GM21723 (cell line): ENCODE measurements around the gene SULT1B1.
"Not testable (repeated sequence)": the region's sequence is repeated elsewhere in the genome, so short reads cannot be mapped to it uniquely, and the experiment has no call there.

Experiments
- ATAC-seq: cut with Tn5 transposase; IDR thresholded peaks from one replicate; pipeline ENCODE4 v1.9.1; 2021; ENCODE audit warnings: mild to moderate bottlenecking, moderate library complexity; ENCODE audit not compliant: unreplicated experiment

SULT1B1 gene

GRCh38 chr4:69760455-69760854 lies at the start of gene SULT1B1:
Gene SULT1B1 (minus strand): TSS chr4:69760620. CDS start chr4:69755217, 5,403 bp downstream.
- ATAC-seq: no peak

DNA sequence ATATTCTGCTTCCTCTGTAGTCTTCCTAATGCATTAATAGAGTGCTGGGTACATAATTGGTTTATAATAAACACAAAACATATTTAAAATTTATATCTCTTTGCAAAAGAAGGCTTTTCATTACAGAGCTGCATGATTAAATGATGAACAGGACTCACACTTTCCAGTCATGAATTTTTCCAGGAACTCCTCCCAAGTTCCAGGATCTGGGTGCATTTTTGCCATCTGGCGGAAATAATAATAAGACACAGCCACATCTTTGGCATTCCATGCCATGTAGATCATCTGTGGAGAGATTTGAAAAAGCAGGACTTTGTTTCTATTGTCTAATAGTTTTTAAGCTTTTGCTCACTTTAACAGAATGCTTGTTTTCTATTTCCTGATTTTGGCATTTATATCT lies 40.2 kb upstream of the SULT1B1 start:
- no peak for ATAC-seq

DNA sequence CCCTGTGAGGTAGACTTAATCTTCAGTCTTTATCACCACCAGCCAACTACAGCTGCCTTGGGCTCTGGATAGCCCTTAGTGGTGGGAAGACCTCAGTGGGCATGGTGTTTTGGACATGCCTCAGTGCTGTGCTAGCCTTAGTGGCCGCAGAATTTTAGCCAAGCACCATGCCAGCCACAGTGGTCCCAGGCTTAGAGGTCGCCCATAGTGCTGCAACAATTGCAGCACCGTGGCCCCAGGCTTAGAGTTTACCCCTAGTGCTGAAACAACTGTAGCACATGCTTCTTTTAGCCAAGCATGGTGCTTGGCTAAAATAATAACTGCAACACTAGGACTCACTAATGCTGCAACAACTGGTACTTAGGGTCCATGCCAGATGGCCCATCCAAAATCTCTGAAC lies 38.9 kb upstream of the SULT1B1 start:
- no peak for ATAC-seq

DNA sequence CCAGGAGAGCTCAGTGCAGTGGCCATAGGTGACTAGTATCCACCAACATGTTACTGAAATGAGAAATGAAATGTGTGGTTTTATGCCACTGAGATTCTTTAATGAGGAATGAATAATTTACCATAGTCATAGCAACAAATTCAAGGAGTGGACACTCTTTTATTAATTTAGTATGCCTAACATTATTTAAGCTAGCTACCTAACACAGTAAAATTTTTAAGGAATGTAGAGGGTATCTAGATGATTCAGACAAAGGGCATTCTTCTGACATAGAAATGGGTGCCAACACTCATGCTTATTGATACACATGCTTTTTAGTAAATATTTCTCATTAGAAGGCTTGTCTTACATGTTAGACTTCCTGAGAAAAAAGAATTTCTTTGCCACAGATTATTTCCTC lies 33.3 kb upstream of the SULT1B1 start:
- no peak for ATAC-seq

GRCh38 chr4:69787879-69788278 lies 27.5 kb upstream of the SULT1B1 start:
- ATAC-seq: no peak

- ATAC-seq: no peak
Measured at GRCh38 chr4:69786547-69786946, 26.1 kb upstream of the SULT1B1 start.

DNA sequence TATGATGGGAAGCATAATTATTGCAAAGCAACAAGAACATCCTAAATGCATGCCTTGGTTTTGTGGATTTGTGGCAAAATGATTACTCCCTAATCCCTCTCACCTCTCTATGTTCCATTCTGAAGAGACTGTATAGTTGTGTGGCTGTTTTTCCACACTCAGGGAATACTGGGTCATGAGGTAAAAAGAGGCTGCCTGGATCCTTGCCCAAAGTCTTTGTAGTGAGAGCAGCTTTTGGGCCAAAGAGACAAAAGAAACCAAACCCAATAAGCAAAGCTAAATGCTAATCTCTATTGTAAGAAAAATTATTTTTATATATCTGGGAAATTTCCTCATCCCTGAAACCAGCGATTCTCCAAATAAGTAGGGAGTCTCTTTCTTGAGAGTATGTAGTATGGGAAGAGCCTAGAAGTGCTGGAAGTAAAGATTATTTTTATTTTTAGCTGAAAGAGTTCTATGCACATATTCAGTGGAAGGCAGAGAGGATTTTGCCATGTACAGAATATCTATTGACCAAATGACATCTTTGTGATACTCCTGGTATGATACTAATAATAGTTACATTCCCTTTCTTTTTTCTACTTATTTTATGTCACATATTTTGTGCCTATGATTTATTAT lies 24.9 kb upstream of the SULT1B1 start:
- ATAC-seq: no peak

- ATAC-seq: no peak
Measured at GRCh38 chr4:69782651-69783310, 22.4 kb upstream of the SULT1B1 start.

GRCh38 chr4:69781458-69782418 lies 21.3 kb upstream of the SULT1B1 start:
- no peak for ATAC-seq

GRCh38 chr4:69780141-69780540 lies 19.7 kb upstream of the SULT1B1 start:
- ATAC-seq: no peak

- ATAC-seq: no peak
Measured at GRCh38 chr4:69776696-69777095, 16.3 kb upstream of the SULT1B1 start.

DNA sequence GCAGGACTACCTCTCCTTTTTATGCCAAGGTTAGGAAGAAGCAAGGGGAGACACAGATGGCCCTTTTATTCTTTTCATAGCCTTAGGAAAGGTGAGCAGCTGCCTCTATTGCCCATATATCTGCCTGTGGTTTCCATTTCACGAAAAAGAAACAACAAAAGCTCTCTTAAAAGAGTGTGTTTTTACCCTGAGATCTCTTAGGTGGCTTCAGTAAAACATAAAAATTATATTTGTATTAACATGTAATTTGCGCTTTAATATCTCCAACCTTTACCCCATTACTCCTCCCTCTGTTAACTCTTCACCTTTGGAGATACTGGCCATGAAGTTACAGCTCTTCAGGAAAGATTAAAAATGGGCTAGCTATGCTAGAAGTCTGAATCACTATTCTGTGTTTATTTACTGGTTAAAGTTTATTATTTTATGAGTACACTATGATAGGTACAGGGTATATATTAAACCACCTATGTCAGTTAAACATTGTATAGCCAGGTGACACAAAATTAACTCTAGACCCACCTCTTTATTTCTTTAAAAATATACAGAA lies 15.0 kb upstream of the SULT1B1 start:
- no peak for ATAC-seq

DNA sequence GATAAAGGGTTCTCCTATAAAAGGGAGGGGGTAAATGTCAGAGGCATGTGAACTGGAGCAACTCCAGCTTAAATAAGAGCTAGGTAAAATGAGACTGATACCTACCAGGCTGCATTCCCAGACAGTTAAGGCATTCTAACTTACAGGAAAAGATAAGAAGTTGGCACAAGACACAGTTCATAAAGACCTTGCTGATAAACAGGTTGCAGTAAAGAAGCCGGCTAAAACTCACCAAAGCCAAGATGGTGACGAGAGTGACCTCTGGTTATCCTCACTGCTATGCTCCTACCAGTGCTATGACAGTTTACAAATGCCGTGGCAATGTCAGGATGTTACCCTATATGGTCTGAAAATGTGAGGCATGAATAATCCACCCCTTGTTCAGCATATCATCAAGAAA lies 13.1 kb upstream of the SULT1B1 start:
- no peak for ATAC-seq

- not testable (repeated sequence) for ATAC-seq
Measured at GRCh38 chr4:69768554-69768953, 8.1 kb upstream of the SULT1B1 start.

DNA sequence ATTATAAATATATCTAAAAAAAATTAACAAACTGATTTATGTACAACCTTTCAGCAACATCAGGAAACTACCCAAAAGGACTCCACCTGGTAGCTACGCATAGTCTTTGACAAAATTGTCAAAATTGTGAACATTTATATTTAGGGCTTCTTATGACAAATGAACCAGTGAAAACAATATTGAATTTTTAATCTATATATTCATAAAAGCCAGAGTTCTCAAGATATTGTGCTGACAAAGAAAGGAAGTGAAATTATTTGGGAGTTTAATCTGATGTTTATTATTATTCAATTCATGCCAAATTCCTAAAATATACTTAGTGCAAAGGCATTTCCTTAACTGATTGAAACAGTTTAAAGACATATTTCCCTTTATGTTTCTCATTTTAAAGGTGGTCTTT lies 5.3 kb upstream of the SULT1B1 start:
- no peak for ATAC-seq

- no peak for ATAC-seq
Measured at GRCh38 chr4:69764311-69764710, 3.9 kb upstream of the SULT1B1 start.

DNA sequence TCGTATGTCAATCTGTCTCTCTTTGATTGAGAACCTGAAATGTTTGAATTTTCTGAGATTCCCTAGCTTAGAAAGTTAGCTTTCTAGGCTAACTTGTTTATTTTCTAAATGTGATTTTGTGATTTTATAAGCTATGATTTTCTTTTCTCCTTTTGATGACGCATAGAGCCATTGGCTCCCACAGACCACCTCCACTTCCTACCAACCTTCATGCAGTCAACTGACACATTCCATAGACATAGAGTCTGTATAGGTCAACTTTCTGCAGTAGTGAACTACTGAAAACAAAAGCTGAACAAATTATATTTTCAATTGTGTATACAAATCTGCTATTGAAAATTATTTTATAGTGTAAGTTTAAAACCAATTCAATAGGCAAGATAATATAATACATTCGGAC lies 2.8 kb upstream of the SULT1B1 start:
- ATAC-seq: no peak

GRCh38 chr4:69759189-69759604 lies 1.2 kb downstream of the SULT1B1 start:
- ATAC-seq: no peak

- ATAC-seq: no peak
Measured at GRCh38 chr4:69757464-69757863, 3.0 kb downstream of the SULT1B1 start.

- no peak for ATAC-seq
Measured at GRCh38 chr4:69754926-69755580, 5.4 kb downstream of the SULT1B1 start.

DNA sequence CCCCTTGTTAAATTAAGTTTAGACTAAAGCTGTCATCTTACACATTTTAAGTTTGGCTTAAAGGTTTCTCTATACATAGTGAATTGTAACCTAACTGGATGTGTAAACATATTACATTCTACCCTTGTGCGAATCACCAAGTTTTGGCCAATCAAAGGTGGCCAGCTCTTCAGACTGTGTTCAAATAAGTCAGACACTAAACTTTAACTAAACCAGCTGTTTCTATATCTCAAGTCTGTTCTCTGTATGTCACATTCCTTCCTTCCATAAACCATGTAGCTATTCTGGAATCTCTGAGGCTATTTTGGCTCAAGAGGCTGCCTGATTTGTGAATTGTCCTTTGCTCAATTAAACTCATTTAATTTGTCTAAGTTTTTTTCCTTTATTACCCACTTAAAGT lies 6.7 kb downstream of the SULT1B1 start:
- ATAC-seq: no peak
